Measurements from ENCODE around the gene CST9.

- TF ChIP-seq CTCF (IDR thresholded peaks at IDR 0.05) (no peak), POLR2A (IDR thresholded peaks at IDR 0.05) (no peak), EP300 (IDR thresholded peaks at IDR 0.05) (no peak), POLR2AphosphoS5 (IDR thresholded peaks at IDR 0.05) (no peak)
Observed at GRCh38 chr20:23586735-23587525, 18.8 kb downstream of the CST9 start.

All from suprapubic skin (tissue), 4 donors.